Stomach (tissue), 4 donors: ENCODE measurements around the gene LSM12.

Source experiments
- EP300 ChIP-seq: sonication (generic); formaldehyde crosslinking; IDR thresholded peaks from one replicate; pipeline ENCODE4 v1.6.1; 2017; ENCODE audit warnings: antibody characterized with exemption
- TF ChIP-seq, protein P1 (sequence below), 7 experiments: fragments of 450-650 bp in 4 of 7; fragments of 200-600 bp in 3 of 7; sonication (generic) in 3 of 7; IDR thresholded peaks; one replicate each; pipeline ENCODE4 v1.5.1; 2016 to 2019; ENCODE audit warnings: antibody characterized with exemption in 7 of 7, control low read depth in 2 of 7, mild to moderate bottlenecking in 1 of 7

DNA sequence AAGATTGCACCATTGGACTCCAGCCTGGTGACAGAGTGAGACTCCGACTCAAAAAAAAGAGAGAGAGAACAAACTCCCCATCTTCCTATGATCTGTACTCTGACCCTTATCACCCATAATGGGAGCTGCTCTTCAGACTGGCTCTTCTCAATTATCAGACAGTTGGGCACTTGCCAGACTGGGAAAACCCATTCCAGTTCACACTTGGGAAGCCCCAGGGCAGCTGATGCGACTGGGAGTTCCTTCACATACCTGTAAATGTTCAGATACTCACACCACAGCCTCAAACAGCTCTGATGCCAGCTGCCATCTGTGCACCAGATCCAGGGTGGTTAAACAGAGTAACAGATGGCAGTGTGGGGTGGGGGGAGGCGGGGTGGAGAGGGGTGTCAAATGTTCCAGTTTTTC lies 27.9 kb downstream of the LSM12 start:
- TF ChIP-seq, protein P1, sequence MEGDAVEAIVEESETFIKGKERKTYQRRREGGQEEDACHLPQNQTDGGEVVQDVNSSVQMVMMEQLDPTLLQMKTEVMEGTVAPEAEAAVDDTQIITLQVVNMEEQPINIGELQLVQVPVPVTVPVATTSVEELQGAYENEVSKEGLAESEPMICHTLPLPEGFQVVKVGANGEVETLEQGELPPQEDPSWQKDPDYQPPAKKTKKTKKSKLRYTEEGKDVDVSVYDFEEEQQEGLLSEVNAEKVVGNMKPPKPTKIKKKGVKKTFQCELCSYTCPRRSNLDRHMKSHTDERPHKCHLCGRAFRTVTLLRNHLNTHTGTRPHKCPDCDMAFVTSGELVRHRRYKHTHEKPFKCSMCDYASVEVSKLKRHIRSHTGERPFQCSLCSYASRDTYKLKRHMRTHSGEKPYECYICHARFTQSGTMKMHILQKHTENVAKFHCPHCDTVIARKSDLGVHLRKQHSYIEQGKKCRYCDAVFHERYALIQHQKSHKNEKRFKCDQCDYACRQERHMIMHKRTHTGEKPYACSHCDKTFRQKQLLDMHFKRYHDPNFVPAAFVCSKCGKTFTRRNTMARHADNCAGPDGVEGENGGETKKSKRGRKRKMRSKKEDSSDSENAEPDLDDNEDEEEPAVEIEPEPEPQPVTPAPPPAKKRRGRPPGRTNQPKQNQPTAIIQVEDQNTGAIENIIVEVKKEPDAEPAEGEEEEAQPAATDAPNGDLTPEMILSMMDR (IDR thresholded peaks at IDR 0.05), result no peak
- TF ChIP-seq EP300, result no peak
